Measurements from ENCODE around the gene CTDP1. TPM values are rescaled to one million over a fixed set of nuclear protein-coding genes. Genes with fewer than 3 reads are reported as not detected.

CTDP1 gene
- total RNA-seq, 2 experiments from 2014 or later: 11.9 to 15.4 TPM

- Histone ChIP-seq H3K4me2 (ENCODE audit: low read length) (no peak overlapping the region), H3K4me3 (ENCODE audit: low read depth, low read length, poor library complexity, severe bottlenecking) (no peak overlapping the region), H3K9me2 (ENCODE audit: insufficient read depth, low read length) (no peaks in the 10 kb centered on the region), H3K4me1 (ENCODE audit: insufficient read depth, low read length, poor library complexity, severe bottlenecking) (no peaks in the 10 kb centered on the region), H3K27ac (ENCODE audit: low read depth, low read length, poor library complexity, severe bottlenecking) (no peak overlapping the region), H3K79me2 (ENCODE audit: insufficient read depth, low read depth, low read length) (no peaks in the 10 kb centered on the region), H4K20me1 (ENCODE audit: insufficient read depth, low read length) (no peaks in the 10 kb centered on the region), H2AFZ (ENCODE audit: low read length) (no peak overlapping the region), H3K36me3 (ENCODE audit: insufficient read depth, low read length) (no peaks in the 10 kb centered on the region), H3K9me3 (ENCODE audit: low read length) (no peaks in the 10 kb centered on the region)
- ChIA-PET CTCF (ENCODE audit: unreplicated experiment) (no interaction called here), POLR2A (no interaction called here)
- BruUV-seq (replicated peaks): no TSS peak
- TF ChIP-seq EZH2phosphoT487 (IDR thresholded peaks at IDR 0.05; ENCODE audit: borderline replicate concordance, low read depth, low read length) (no peak), CTCF (conservative IDR thresholded peaks at IDR 0.05; ENCODE audit: low read length) (no peak)
- intact Hi-C loops (cut with micrococcal nuclease; ENCODE audit: unreplicated experiment): loop anchor here (5.0 kb wide), 1 partner anchor 176 kb away; no protein-coding TSS in a partner anchor
- DNase-seq (ENCODE audit: low spot score): no peak
These were observed 89.1 kb downstream of the CTDP1 start for GRCh38 chr18:79768745-79769144.

DNA sequence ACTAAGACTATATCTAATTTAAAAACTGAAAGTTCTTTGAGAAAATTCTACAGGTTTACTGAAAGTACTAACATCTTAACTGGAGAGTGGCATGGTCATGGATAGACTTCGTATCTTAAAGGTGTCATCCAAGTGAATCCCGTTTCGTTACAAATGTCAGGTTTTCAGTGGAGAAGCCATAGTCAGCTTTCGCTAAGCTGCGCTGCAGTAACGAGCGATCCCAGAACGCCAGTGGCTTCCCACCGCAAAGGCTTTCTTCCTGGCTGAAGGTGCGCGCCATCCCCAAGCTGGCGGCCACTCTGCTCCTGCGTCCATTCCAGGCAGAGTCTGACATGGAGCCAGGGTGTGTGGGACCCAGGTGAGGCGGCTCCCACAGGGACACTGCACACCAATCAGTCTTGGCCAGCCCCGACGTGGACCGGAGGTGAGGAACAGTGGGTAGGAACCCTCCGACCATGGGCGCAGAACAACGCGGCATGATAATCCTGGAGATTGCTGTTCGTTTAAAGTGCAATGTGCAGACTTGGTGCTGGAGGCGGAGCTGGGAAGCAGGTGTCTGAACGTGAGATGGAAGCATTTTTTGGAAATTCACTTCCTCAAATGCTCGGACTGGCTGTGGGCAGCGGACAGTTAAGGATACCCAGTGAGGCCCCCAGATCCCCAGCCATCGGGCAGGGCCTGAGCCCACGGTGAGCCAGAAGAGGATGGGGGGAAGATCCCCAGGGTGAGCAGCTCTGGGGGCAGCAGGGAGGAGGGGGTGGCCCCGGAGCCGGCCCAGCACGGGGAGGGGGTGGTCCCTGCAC is 90.3 kb downstream of the CTDP1 start:
- BruUV-seq (replicated peaks): no TSS peak
- TF ChIP-seq EZH2phosphoT487 (IDR thresholded peaks at IDR 0.05; ENCODE audit: borderline replicate concordance, low read depth, low read length) (no peak), CTCF (conservative IDR thresholded peaks at IDR 0.05; ENCODE audit: low read length) (no peak)
- Histone ChIP-seq H2AFZ (ENCODE audit: low read length) (no peak overlapping the region), H3K9me2 (ENCODE audit: insufficient read depth, low read length) (no peaks in the 10 kb centered on the region), H3K79me2 (ENCODE audit: insufficient read depth, low read depth, low read length) (no peaks in the 10 kb centered on the region), H3K27ac (ENCODE audit: low read depth, low read length, poor library complexity, severe bottlenecking) (no peak overlapping the region), H3K4me2 (ENCODE audit: low read length) (no peak overlapping the region), H4K20me1 (ENCODE audit: insufficient read depth, low read length) (no peaks in the 10 kb centered on the region), H3K36me3 (ENCODE audit: insufficient read depth, low read length) (no peaks in the 10 kb centered on the region), H3K4me3 (ENCODE audit: low read depth, low read length, poor library complexity, severe bottlenecking) (no peak overlapping the region), H3K9me3 (ENCODE audit: low read length) (no peaks in the 10 kb centered on the region), H3K4me1 (ENCODE audit: insufficient read depth, low read length, poor library complexity, severe bottlenecking) (no peaks in the 10 kb centered on the region)
- POLR2A ChIA-PET: no interaction called here
- CTCF ChIA-PET (ENCODE audit: unreplicated experiment): interaction anchor here (0.6 kb wide), 1 partner anchor 29 kb away, joined by 3 read pairs; no protein-coding TSS in a partner anchor
- no peak for DNase-seq (ENCODE audit: low spot score)
- intact Hi-C loops (cut with micrococcal nuclease; ENCODE audit: unreplicated experiment): loop anchor here (5.0 kb wide), 1 partner anchor 178 kb away; no protein-coding TSS in a partner anchor

- POLR2A ChIA-PET: no interaction called here
- no peaks in the 10 kb centered on the region for H3K36me3 ChIP-seq (ENCODE audit: insufficient read depth, low read length)
- no peak for DNase-seq (ENCODE audit: low spot score)
- H3K4me1 ChIP-seq (ENCODE audit: insufficient read depth, low read length, poor library complexity, severe bottlenecking): no peaks in the 10 kb centered on the region
- no TSS peak for BruUV-seq (replicated peaks)
- H4K20me1 ChIP-seq (ENCODE audit: insufficient read depth, low read length): no peaks in the 10 kb centered on the region
- no peak overlapping the region for H3K4me2 ChIP-seq (ENCODE audit: low read length)
- no peaks in the 10 kb centered on the region for H3K9me2 ChIP-seq (ENCODE audit: insufficient read depth, low read length)
- H3K27ac ChIP-seq (ENCODE audit: low read depth, low read length, poor library complexity, severe bottlenecking): no peak overlapping the region
- no peaks in the 10 kb centered on the region for H3K9me3 ChIP-seq (ENCODE audit: low read length)
- intact Hi-C loops (cut with micrococcal nuclease; ENCODE audit: unreplicated experiment): no loop called here
- no peaks in the 10 kb centered on the region for H3K79me2 ChIP-seq (ENCODE audit: insufficient read depth, low read depth, low read length)
- TF ChIP-seq CTCF (conservative IDR thresholded peaks at IDR 0.05; ENCODE audit: low read length): no peak
- no peak for TF ChIP-seq EZH2phosphoT487 (IDR thresholded peaks at IDR 0.05; ENCODE audit: borderline replicate concordance, low read depth, low read length)
- CTCF ChIA-PET (ENCODE audit: unreplicated experiment): interaction anchor here (0.6 kb wide), 1 partner anchor 28 kb away, joined by 3 read pairs; no protein-coding TSS in a partner anchor
- H3K4me3 ChIP-seq (ENCODE audit: low read depth, low read length, poor library complexity, severe bottlenecking): no peak overlapping the region
- no peak overlapping the region for H2AFZ ChIP-seq (ENCODE audit: low read length)
These were observed 90.9 kb downstream of the CTDP1 start for GRCh38 chr18:79770501-79770815.
